ENCODE measurements around the gene SSBP4. TPM values are rescaled to one million over a fixed set of nuclear protein-coding genes. Genes with fewer than 3 reads are reported as not detected.

Gene SSBP4
- total and polyA plus RNA-seq, 2 of the 4 experiments (the other 2 are of a cell fraction), result 14.9 to 39.7 TPM

- Histone ChIP-seq H3K4me1 (ENCODE audit: control insufficient read depth, insufficient read depth, low read length) (peaks cover 22% of the 10 kb centered on the region), H3K18ac (ENCODE audit: low read depth, low read length) (no peak overlapping the region), H3K56ac (ENCODE audit: extremely low read depth, insufficient read depth, low read length) (no peak overlapping the region), H4K20me1 (ENCODE audit: insufficient read depth, low read length) (peaks cover 67% of the 10 kb centered on the region), H3K23ac (ENCODE audit: low read depth, low read length) (no peak overlapping the region), H2AK5ac (ENCODE audit: low read depth, low read length) (no peak overlapping the region), H4K8ac (ENCODE audit: low read depth in 2 of 2, low read length in 2 of 2) (no peak overlapping the region), H2BK15ac (ENCODE audit: low read depth, low read length) (no peak overlapping the region), H3K36me3 (ENCODE audit: control insufficient read depth, insufficient read depth, low read length) (no peaks in the 10 kb centered on the region; the same call in 1 of the 2 replicates), H3K9me1 (ENCODE audit: insufficient read depth, low read length) (peaks cover 27% of the 10 kb centered on the region), H2BK5ac (ENCODE audit: low read depth, low read length, poor library complexity, severe bottlenecking) (no peak overlapping the region), H4K5ac (ENCODE audit: low read depth, low read length) (no peak overlapping the region), H2BK120ac (ENCODE audit: low read depth, low read length) (no peak overlapping the region), H3K4me3 (ENCODE audit: insufficient read depth, low read depth, low read length) (no peak overlapping the region), H3K27ac (ENCODE audit: insufficient read depth, low read length) (no peak overlapping the region), H3K4ac (ENCODE audit: low read depth, low read length) (no peak overlapping the region), H3K14ac (replicated peaks; ENCODE audit: low read depth, low read length) (no peak overlapping the region), H3K9ac (ENCODE audit: low read depth, low read length) (no peak overlapping the region), H3K4me2 (ENCODE audit: low read depth, low read length) (no peak overlapping the region), H3K79me1 (ENCODE audit: low read depth in 1 of 2, low read length in 2 of 2) (peaks cover 4 to 72% of the 10 kb centered on the region in 2 experiments), H3K27me3 (ENCODE audit: control insufficient read depth, insufficient read depth, low read length) (no peaks in the 10 kb centered on the region), H3K9me3 (ENCODE audit: control insufficient read depth, insufficient read depth, low read length) (no peaks in the 10 kb centered on the region), H2AFZ (replicated peaks; ENCODE audit: low read length, poor library complexity) (no peak overlapping the region), H2AK9ac (replicated peaks; ENCODE audit: low read depth, low read length, poor library complexity) (peak overlapping the region; percentile 9), H2BK20ac (ENCODE audit: low read depth, low read length) (no peak overlapping the region), H4K91ac (ENCODE audit: insufficient read depth, low read depth, low read length) (no peak overlapping the region)
- intact Hi-C loops (cut with micrococcal nuclease) (no loop called here), in situ Hi-C loops (cut with MboI; ENCODE audit: low sequenced_read_pairs) (no loop called here), dilution Hi-C loops (cut with HindIII; ENCODE audit: low sequenced_read_pairs, unreplicated experiment) (no loop called here)
- ATAC-seq (ENCODE audit: low read depth) (no peak), DNase-seq (no peak)
- CTCF ChIA-PET, result no interaction called here
- WGBS, 2 experiments (ENCODE audit: extremely low coverage in 2 of 2, insufficient read length in 1 of 2), result 91% methylated on average over 6 of the region's 14 CpGs; no CpG with 5 or more reads in 1 of the 2 experiments
- POLR2A ChIA-PET (ENCODE audit: unreplicated experiment), result no interaction called here
- BruUV-seq (replicated peaks), result no TSS peak
- TF ChIP-seq POLR2A (IDR thresholded peaks at IDR 0.05; ENCODE audit: low read depth, low read length), result no peak
- no peak for TF ChIP-seq CEBPB (IDR thresholded peaks at IDR 0.05; ENCODE audit: low read depth, low read length)
- no peak for TF ChIP-seq MAZ (IDR thresholded peaks at IDR 0.05; ENCODE audit: borderline replicate concordance, low read depth, low read length)
- no peak for TF ChIP-seq CTCF (conservative IDR thresholded peaks at IDR 0.05; ENCODE audit: low read depth, low read length)
- TF ChIP-seq RCOR1 (IDR thresholded peaks at IDR 0.05; ENCODE audit: insufficient replicate concordance, low read length), result no peak
- no peak for TF ChIP-seq SMC3 (IDR thresholded peaks at IDR 0.05; ENCODE audit: low read depth, low read length)
- TF ChIP-seq FOS (IDR thresholded peaks at IDR 0.05; ENCODE audit: low read depth, low read length), result no peak
- no peak for TF ChIP-seq RFX5 (IDR thresholded peaks at IDR 0.05; ENCODE audit: low read depth, low read length)
Observed at GRCh38 chr19:18422530-18423191, 3.5 kb downstream of the SSBP4 start.
